ENCODE data around the gene NFKBIB.
A peak's percentile ranks its signal among the peaks of the same experiment; 100 is the strongest.

Gene NFKBIB

DNA sequence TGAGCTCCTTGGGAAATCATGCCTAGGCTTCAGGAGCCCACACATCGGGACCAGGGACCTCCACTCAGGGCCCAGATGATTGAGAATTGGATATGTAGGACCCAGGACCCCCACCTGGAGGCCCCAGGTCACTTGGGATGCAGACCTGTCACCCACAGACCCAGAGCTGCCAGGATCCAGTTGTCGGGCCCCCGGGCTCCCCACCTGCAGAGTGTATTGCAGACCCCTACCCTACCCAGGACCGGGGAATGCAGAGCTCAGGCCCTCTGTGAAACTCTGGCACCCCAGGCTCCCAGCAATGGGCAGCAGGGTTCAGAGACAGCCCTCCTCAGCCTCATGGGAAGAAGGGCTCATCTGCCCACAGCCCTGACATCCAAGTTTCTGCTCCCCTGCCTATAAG, 5.9 kb downstream of the NFKBIB start:
- no peak for DNase-seq

DNA sequence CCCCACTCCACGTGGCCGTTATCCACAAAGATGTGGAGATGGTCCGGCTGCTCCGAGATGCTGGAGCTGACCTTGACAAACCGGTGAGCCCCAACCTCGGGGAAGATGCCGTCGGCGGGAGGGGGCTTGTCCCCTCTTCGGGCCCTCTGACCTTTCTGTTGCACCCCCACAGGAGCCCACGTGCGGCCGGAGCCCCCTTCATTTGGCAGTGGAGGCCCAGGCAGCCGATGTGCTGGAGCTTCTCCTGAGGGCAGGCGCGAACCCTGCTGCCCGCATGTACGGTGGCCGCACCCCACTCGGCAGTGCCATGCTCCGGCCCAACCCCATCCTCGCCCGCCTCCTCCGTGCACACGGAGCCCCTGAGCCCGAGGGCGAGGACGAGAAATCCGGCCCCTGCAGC, 7.5 kb downstream of the NFKBIB start:
- DNase-seq: no peak

GRCh38 chr19:38907670-38908069, 7.9 kb downstream of the NFKBIB start:
- no peak for DNase-seq

- DNase-seq: no peak
These were observed 9.1 kb downstream of the NFKBIB start for GRCh38 chr19:38908911-38909310.

- no peak for DNase-seq
These were observed 10.7 kb downstream of the NFKBIB start for GRCh38 chr19:38910488-38910887.

- no peak for DNase-seq
These were observed 11.7 kb downstream of the NFKBIB start for GRCh38 chr19:38911388-38912001.

DNA sequence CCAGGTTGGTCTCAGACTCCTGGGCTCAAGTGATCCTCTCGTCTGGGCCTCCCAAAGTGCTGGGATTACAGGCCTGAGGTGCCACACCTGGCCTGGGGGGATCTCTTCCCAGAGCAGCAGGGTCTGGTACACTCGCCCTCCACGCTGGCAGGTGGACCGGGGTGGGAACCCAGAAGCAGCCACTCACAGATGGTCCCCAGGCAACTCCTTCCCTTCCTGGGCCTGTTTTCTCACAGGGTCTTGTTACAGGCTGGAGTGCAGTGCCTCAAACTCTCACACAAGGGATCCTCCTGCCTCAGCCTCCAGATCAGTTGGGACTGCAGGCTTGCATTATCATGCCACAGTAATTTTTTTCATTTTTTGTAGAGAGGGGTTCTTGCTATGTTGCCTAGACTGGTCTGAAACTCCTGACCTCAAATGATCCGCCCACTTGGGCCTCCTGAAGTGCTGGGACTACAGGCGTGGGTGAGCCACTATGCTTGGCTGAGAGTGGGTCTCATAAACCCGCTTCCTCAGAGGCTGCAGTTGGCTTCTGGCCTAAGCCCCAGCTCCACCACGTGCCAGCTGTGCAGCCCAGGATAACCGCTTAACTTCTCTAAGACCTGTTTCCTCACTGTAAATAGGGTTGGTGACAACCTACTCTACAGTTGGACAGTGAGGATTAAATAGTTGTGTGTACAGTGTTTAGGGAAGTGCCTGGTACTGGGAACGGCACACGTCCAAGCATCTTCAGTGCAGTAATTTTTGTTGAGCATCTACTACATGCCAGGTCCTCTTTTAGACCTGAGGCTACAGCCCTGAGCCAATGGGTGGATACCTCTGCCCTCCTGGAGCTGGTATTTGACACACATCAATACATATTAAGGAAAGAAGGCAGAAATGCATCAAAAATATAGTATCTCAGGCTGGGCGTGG, 13.1 kb downstream of the NFKBIB start:
- DNase-seq: no peak

DNA sequence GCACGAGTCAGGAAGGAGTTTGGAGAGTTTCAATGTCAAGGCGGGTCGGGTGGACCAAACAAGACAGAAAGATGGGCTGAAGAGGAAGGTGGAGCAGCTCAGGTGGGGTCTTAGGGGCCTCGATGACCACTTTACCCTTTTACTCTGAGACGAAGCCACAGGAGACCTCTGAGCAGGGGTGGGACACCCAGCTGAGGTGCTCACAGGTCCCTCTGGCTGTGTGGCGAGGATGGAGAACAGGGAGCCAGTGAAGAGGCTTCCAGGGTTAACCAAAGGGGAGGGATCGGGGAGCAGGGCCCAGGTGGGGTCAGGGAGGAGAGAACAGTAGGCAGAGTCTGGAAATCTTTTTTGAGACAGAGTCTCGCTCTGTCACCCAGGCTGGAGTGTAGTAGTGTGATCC, 14.2 kb downstream of the NFKBIB start:
- DNase-seq: no peak

DNA sequence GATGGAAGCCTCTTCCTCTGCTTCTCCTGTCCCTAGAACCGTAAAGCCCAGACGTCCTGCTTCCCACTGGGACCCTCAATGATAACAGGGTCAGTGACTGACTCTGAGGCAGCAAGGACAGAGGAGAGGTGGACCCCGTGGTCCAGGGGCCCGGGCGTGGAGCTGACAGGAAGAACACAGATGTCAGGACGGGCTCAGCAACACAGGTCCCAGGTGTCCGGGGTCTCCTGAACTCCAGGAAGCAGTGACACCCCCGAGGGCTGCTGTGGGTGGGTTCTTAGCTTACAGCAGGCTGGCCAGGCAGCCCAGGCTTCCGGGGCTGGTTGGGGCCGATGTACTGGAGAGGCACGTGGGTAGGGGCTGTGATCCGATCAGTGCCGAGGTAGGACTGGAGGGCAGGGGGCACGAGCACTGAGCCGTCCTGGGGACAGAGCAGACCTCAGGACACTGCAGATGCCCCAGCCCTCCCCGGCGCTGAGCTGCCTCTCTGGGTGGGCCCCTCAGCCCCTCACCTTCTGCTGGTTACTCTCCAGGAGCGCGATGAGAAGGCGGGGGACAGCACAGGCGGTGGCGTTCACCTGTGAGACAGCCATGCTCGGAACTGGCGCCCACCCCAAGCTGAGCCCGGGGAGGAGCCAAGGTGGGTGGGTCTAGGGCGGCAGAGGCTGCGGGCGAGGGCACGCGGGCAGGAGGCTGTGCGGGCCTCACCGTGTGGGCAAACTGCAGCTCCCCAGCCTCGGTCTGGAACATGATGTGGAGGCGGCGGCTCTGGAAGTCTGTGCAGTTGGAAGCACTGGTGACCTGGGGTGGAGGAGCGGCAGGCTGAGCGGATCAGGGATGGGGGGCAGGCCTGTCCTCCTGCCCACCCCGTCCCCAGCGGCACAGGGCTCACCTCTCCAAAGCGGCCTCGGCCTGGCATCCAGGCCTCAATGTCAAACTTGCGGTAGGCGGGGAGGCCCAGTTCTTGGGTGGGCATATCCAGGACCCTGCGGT, 15.9 kb downstream of the NFKBIB start:
- no peak for DNase-seq

GRCh38 chr19:38917516-38917915, 17.7 kb downstream of the NFKBIB start:
- no peak for DNase-seq

GRCh38 chr19:38917921-38918491, 18.2 kb downstream of the NFKBIB start:
- no peak for DNase-seq

- DNase-seq: no peak
These were observed 18.8 kb downstream of the NFKBIB start for GRCh38 chr19:38918526-38918925.

DNA sequence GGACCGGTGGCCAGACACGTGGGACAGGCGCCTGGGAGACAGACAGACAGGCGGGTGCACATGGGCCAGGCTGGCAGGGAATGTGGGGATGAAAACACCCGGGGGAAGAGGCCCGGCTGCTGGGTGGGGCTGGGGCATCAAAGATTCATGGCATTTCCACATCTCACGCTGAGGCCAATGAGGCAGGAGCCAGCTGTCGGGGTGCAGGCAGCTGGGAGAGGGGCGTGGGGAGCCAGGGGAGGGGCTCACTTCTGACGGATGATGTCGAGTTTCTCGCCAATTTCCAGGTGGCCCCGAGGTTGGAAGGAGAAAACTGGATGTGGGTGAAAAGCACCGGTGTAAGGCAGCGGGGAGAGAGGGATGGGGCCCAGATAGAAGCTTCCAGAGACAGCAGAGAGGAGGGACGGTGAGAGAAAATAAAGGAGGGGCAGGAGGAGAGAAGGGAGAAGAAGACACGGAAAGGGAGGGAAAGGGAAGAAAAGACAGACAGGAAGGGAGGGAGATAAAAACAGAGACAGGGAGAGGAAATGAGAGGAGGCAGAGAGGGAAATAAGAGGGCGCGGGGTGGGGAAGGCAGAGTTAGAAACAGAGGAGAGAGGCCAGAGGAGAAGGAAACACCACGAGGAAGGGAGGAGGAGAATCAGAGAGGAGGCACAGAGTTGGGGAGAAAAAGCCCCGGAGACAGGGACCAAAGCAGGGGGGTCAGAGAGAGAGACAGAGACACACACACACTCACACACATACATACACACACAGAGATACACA, 20.2 kb downstream of the NFKBIB start:
- DNase-seq: no peak

DNA sequence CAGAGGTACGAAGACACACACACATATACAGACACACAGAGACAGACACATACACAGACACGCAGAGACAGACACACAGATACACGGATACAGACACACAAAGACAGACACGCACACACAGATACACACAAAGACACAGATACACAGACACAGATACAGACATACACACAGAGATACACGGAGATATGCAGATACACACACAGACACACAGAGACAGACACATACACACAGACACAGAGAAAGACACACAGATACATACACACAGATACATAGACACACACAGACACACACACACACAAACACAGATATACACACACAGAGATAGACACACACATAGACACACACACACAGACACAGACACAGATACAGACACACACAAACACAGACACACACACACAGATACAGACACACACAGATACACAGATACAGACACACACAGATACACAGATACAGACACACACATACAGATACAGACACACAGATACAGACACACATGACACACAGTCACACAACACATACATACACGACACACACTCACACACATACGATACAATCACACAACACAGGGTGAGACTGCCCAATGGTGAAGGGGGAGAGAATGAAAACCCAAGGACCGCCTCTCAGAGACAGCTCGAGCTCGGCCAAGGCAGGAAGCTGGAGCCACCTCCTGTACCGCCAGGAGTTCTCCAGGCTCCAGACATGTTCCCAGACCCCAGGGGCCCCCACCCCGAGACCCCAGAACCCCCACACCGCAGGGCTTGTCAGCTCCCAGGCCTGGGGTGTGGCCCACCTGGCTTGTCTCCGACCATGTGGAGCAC, 21.0 kb downstream of the NFKBIB start:
- no peak for DNase-seq

- no peak for DNase-seq
These were observed 21.9 kb downstream of the NFKBIB start for GRCh38 chr19:38921420-38922274.

DNA sequence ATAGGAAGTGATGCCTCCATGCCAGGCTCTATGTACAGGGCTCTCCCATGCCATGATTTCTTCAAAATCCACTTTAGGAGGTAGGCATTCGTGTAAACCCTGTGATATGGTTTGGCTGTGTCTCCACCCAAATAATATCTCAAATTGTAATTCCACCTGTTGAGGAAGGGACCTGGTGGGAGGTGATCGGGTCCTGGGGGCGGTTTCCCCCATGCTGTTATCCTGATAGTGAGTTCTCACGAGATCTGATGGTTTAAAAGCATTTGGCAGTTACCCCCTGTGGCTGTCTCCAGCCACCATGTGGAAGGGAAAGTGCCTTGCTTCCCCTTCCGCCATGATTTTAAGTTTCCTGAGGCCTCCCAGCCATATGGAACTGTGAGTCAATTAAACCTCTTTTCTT, 22.7 kb downstream of the NFKBIB start:
- DNase-seq: no peak

DNA sequence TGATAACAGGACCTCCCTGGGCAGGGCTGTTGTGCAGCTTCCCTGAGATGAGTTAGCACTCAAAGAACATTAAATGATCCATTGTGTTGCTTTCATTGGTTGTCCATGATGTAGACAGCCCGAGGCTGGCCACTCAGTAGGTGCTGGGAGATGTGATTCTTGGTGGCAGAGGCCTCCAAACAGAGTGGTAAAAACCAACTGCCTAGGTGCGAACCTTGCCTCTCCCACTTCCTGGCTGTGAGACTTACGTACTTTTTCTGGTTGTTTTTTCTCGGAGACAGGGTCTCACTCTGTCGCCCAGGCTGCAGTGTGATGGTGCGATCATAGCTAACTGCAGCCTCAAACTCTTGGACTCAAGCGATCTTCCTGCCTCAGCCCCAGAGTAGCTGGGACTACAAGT, 24.6 kb downstream of the NFKBIB start:
- no peak for DNase-seq

DNA sequence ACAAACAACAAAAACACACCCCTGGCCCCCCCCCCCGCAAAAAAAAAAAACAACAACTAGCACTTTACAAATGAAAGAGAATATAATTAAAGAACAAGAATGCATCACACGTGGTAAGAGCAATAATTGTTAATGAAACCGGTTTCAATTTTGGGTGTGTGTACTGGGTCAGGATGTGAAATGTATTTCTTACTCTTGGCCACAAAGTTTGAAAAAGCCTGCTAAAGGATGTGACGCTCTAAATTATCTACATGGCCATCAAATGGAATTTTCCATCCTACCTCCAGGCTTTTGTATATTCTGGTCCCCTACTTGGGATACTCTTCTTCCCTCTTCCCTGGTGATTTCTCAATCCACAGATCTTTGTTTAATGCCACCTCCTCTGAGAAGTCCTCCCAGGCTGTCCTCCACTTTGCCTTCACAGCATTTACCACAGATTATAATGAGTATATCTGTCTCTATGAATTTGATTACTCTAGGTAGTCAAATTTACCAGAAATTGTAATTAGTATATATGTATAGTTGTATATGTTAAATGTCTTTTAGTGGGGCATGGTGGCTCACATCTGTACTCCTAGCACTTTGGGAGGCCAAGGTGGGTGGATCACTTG, 28.7 kb downstream of the NFKBIB start:
- DNase-seq: no peak

GRCh38 chr19:38929929-38930775, 30.4 kb downstream of the NFKBIB start, which contains the start of gene SARS2:
SARS2 (minus strand) TSS chr19:38930763; CDS start chr19:38930736, 27 bp downstream.
- peak; percentile 93 for DNase-seq
